Endothelial cell of umbilical vein (primary cell): ENCODE results near the gene MR1. TPM values are rescaled to one million over a fixed set of nuclear protein-coding genes. Genes with fewer than 3 reads are reported as not detected.

Experiments
- BruUV-seq: library from RNA; stranded (reverse); fragments of 400-500 nt; replicated peaks from 2 replicates; lab custom pipeline; 2021; lab: Mats Ljungman, UMichigan
- CTCF ChIA-PET: fragments of 300-600, 350-600 bp; sonication (Branson Sonifier 250); formaldehyde crosslinking; loops from one replicate; lab custom pipeline; 2021; ENCODE audit warnings: antibody characterized with exemption, inconsistent platforms; lab: Charles Lee
- POLR2A ChIA-PET: fragments of 300-600, 350-600 bp; sonication (Branson Sonifier 250); formaldehyde crosslinking; loops from one replicate; lab custom pipeline; 2021; ENCODE audit warnings: antibody characterized with exemption, inconsistent platforms; lab: Charles Lee
- DNase-seq: peaks from one replicate; pipeline ENCODE4 v3.0.0-alpha.2; 2011; ENCODE audit warnings: low read depth, low spot score
- FAIRE-seq: peaks from 2 replicates; lab custom pipeline; 2011; peaks lifted over from hg19 to GRCh38; lab: Jason Lieb, UNC
- H2AFZ ChIP-seq: 2 replicates; pipeline ENCODE4 v1.6.0; 2012; ENCODE audit warnings: low read depth, low read length, control low read depth, inconsistent platforms
- H3K27ac ChIP-seq: 2 replicates; pipeline ENCODE4 v1.5.1; 2011; ENCODE audit warnings: low read depth, mild to moderate bottlenecking, control low read depth, low read length, moderate library complexity; ENCODE audit not compliant: insufficient read depth
- H3K27me3 ChIP-seq, 2 experiments: 2 replicates each; pipeline versions ENCODE4 v1.6.0 to v1.6.1; 2011; ENCODE audit warnings: low read length in 2 of 2, mixed read lengths in 1 of 2; ENCODE audit not compliant: control insufficient read depth in 2 of 2, insufficient read depth in 2 of 2
- H3K36me3 ChIP-seq, 2 experiments: 2 replicates in 1 of 2; 3 replicates in 1 of 2; pipeline ENCODE4 v1.5.1; 2011; ENCODE audit warnings: low read length in 2 of 2, mild to moderate bottlenecking in 1 of 2, moderate library complexity in 1 of 2; ENCODE audit not compliant: control insufficient read depth in 2 of 2, insufficient read depth in 2 of 2; ENCODE audit errors: extremely low read depth in 1 of 2
- H3K4me1 ChIP-seq: 3 replicates; pipeline ENCODE4 v1.5.1; 2011; ENCODE audit warnings: mild to moderate bottlenecking, low read length; ENCODE audit not compliant: control insufficient read depth, insufficient read depth; ENCODE audit errors: extremely low read depth
- H3K4me2 ChIP-seq: 2 replicates; pipeline ENCODE4 v1.6.1; 2011; ENCODE audit warnings: low read length, control low read depth, mixed read lengths; ENCODE audit not compliant: insufficient read depth
- H3K4me3 ChIP-seq, 3 experiments: fragments of 200-600 bp in 1 of 3; sonication (generic), shearing (Covaris generic) in 1 of 3; replicated peaks in 1 of 3; 2 replicates each; pipeline ENCODE4 v1.5.1; 2011 to 2016; ENCODE audit warnings: control low read depth in 3 of 3, low read length in 3 of 3, mild to moderate bottlenecking in 2 of 3, inconsistent platforms in 1 of 3, low read depth in 1 of 3, moderate library complexity in 1 of 3; ENCODE audit not compliant: insufficient read depth in 1 of 3
- H3K79me2 ChIP-seq: 2 replicates; pipeline ENCODE4 v1.6.0; 2012; ENCODE audit warnings: low read length, inconsistent platforms; ENCODE audit not compliant: control insufficient read depth, insufficient read depth
- H3K9ac ChIP-seq: replicated peaks from 2 replicates; pipeline ENCODE3; 2011; ENCODE audit warnings: low read length, control low read depth; ENCODE audit not compliant: insufficient read depth; ENCODE audit errors: extremely low read depth
- H3K9me1 ChIP-seq: replicated peaks from 3 replicates; pipeline ENCODE4 v1.6.0; 2011; ENCODE audit warnings: mild to moderate bottlenecking, low read length; ENCODE audit not compliant: control insufficient read depth, insufficient read depth; ENCODE audit errors: extremely low read depth
- H3K9me3 ChIP-seq: replicated peaks from 2 replicates; pipeline ENCODE4 v1.5.1; 2012; ENCODE audit warnings: low read length, inconsistent platforms; ENCODE audit not compliant: control insufficient read depth, insufficient read depth
- H4K20me1 ChIP-seq: replicated peaks from 2 replicates; pipeline ENCODE3; 2011; ENCODE audit warnings: mild to moderate bottlenecking, low read length; ENCODE audit not compliant: control insufficient read depth, insufficient read depth; ENCODE audit errors: extremely low read depth
- CTCF ChIP-seq, 2 donors: IDR thresholded peaks; 1 replicate in 1 of 2; 2 replicates in 1 of 2; pipeline ENCODE4 v1.5.1; 2011; ENCODE audit warnings: low read length in 2 of 2, mild to moderate bottlenecking in 2 of 2, moderate library complexity in 2 of 2, control low read depth in 1 of 2, inconsistent platforms in 1 of 2, low read depth in 1 of 2; ENCODE audit not compliant: insufficient read depth in 1 of 2; ENCODE audit errors: extremely low read depth in 1 of 2
- EZH2 ChIP-seq: IDR thresholded peaks from 2 replicates; pipeline ENCODE4 v1.6.1; 2012; ENCODE audit warnings: borderline replicate concordance, low read depth, mild to moderate bottlenecking, moderate library complexity, low read length, inconsistent platforms; ENCODE audit not compliant: severe bottlenecking
- FOS ChIP-seq: IDR thresholded peaks from 2 replicates; pipeline ENCODE4 v1.6.1; 2011; ENCODE audit warnings: mild to moderate bottlenecking, low read length, moderate library complexity, borderline replicate concordance; ENCODE audit not compliant: insufficient read depth
- GATA2 ChIP-seq: IDR thresholded peaks from 2 replicates; pipeline ENCODE4 v1.7.0; 2011; ENCODE audit warnings: low read depth, mild to moderate bottlenecking, moderate library complexity, mixed read lengths, low read length; ENCODE audit not compliant: insufficient read length, insufficient read depth
- MAX ChIP-seq: IDR thresholded peaks from 2 replicates; pipeline ENCODE4 v1.6.1; 2011; ENCODE audit not compliant: insufficient read depth, insufficient read length
- dilution Hi-C: fragments of 300-500 bp; cut with MboI; formaldehyde crosslinking; loops from one replicate; pipeline ENCODE4 v1.15.0; 2019; ENCODE audit warnings: low sequenced_read_pairs; ENCODE audit not compliant: extremely low pct_ligation_motif_present
- intact Hi-C: fragments of 100-400 bp; cut with micrococcal nuclease; formaldehyde crosslinking; loops from one replicate; pipeline ENCODE4 v1.10.0; 2022
- polyA plus RNA-seq, 4 experiments: library from polyadenylated mRNA; depleted of rRNA in 3 of 4; stranded (reverse) in 3 of 4; unstranded in 1 of 4; fragments of >200 nt; gene quantifications; 2 replicates each; pipeline versions ENCODE4 v1.2.1 to v1.2.3, GENCODE V29; 2011 to 2012; ENCODE audit warnings: missing spikeins in 1 of 4
- total RNA-seq: library from RNA; stranded (reverse); gene quantifications from 2 replicates; pipeline ENCODE4 v1.2.3, GENCODE V29; 2021

The MR1 gene
- total and polyA plus RNA-seq, 2 donors (not counting 3 experiments of a cell fraction or from before 2014, with no cell fraction given) = 1.3 to 2.5 TPM

GRCh38 chr1:181028196-181028595 is 5.6 kb upstream of the MR1 start:
- CTCF ChIA-PET = interaction anchor here (0.8 kb wide), 1 partner anchor 114 kb away, joined by 3 read pairs; no protein-coding TSS in a partner anchor

More at GRCh38 chr1:181028196-181028595, 5.6 kb upstream of the MR1 start:
- intact Hi-C loops = no loop called here
- Histone ChIP-seq H3K27me3 (peaks cover 5 to 11% of the 10 kb centered on the region in 2 experiments), H3K79me2 (no peaks in the 10 kb centered on the region), H3K36me3 (no peaks in the 10 kb centered on the region), H2AFZ (no peak overlapping the region), H3K4me3 (no peak overlapping the region), H4K20me1 (no peaks in the 10 kb centered on the region), H3K27ac (no peak overlapping the region), H3K9me3 (no peaks in the 10 kb centered on the region), H3K4me2 (no peak overlapping the region), H3K9me1 (no peaks in the 10 kb centered on the region), H3K4me1 (peaks cover 3% of the 10 kb centered on the region), H3K9ac (no peak overlapping the region)
- DNase-seq = no peak
- FAIRE-seq = no peak
- dilution Hi-C loops = no loop called here
- no peak for TF ChIP-seq MAX
- TF ChIP-seq GATA2 = no peak
- no peak for TF ChIP-seq EZH2
- TF ChIP-seq FOS = no peak
- TF ChIP-seq CTCF (IDR thresholded peaks at IDR 0.05; ENCODE audit: extremely low read depth in 1 of 2, insufficient read depth in 1 of 2, low read depth in 1 of 2, low read length in 2 of 2) = no peak
- no TSS peak for BruUV-seq
- POLR2A ChIA-PET = no interaction called here
